Suprapubic skin (tissue), 3 donors: Measurements from ENCODE around the gene DOCK6.

ENCODE experiments used
- EP300 ChIP-seq: sonication (generic); formaldehyde crosslinking; IDR thresholded peaks from one replicate; pipeline ENCODE4 v1.6.1; 2017; ENCODE audit warnings: antibody characterized with exemption
- TF ChIP-seq, protein P1 (sequence below), 2 donors: fragments of 200-600 bp in 1 of 2; fragments of 450-650 bp in 1 of 2; sonication (generic) in 1 of 2; IDR thresholded peaks; one replicate each; pipeline ENCODE4 v1.5.1; 2016 to 2019; ENCODE audit warnings: antibody characterized with exemption in 2 of 2, mild to moderate bottlenecking in 1 of 2, moderate library complexity in 1 of 2

DNA sequence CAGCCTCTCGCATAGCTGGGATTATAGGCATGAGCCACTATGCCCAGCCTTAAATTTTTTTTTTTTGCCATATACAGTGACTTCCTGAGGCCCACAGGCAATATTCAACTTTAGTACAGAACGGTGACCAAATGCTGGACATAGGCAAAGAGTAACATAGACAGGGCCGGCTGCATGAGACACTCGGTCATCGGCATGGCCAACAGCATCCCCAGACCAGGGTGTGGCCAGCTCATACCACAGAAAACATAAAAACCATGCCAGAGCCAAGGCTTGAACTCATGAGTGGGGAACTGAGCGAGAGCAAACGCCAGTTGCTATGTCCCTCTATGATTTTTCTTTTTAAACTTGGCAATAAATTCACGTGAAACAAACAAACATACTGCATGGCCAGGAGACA, 82.0 kb downstream of the DOCK6 start:
- TF ChIP-seq, protein P1, sequence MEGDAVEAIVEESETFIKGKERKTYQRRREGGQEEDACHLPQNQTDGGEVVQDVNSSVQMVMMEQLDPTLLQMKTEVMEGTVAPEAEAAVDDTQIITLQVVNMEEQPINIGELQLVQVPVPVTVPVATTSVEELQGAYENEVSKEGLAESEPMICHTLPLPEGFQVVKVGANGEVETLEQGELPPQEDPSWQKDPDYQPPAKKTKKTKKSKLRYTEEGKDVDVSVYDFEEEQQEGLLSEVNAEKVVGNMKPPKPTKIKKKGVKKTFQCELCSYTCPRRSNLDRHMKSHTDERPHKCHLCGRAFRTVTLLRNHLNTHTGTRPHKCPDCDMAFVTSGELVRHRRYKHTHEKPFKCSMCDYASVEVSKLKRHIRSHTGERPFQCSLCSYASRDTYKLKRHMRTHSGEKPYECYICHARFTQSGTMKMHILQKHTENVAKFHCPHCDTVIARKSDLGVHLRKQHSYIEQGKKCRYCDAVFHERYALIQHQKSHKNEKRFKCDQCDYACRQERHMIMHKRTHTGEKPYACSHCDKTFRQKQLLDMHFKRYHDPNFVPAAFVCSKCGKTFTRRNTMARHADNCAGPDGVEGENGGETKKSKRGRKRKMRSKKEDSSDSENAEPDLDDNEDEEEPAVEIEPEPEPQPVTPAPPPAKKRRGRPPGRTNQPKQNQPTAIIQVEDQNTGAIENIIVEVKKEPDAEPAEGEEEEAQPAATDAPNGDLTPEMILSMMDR (IDR thresholded peaks at IDR 0.05) = no peak
- no peak for TF ChIP-seq EP300
